Natural killer cell (primary cell): ENCODE results near the gene POU6F2. TPM values are rescaled to one million over a fixed set of nuclear protein-coding genes. Genes with fewer than 3 reads are reported as not detected.

Experiments
- ATAC-seq, 3 donors: fragments of 150-1000 bp in 2 of 3; fragments of 200-7000 bp in 1 of 3; cut with Tn5 transposase; 1 replicate in 1 of 3; 2 replicates in 2 of 3; pipeline ENCODE4 v1.10.0; 2021; ENCODE audit warnings: mild to moderate bottlenecking in 2 of 3, moderate library complexity in 2 of 3
- DNase-seq, 2 donors: peaks; one replicate each; pipeline versions ENCODE4 v3.0.0 to v3.0.0-alpha.2; 2013 to 2021; ENCODE audit warnings: mixed read lengths in 1 of 2
- H3K27ac ChIP-seq: one replicate; pipeline ENCODE4 v1.5.1; 2013; ENCODE audit warnings: mild to moderate bottlenecking, low read length
- H3K27me3 ChIP-seq: one replicate; pipeline ENCODE4 v1.6.1; 2013; ENCODE audit warnings: low read length; ENCODE audit not compliant: control insufficient read depth, insufficient read depth
- H3K36me3 ChIP-seq: one replicate; pipeline ENCODE4 v1.6.1; 2013; ENCODE audit warnings: low read length; ENCODE audit not compliant: control insufficient read depth, insufficient read depth
- H3K4me1 ChIP-seq: one replicate; pipeline ENCODE4 v1.6.1; 2013; ENCODE audit warnings: low read length; ENCODE audit not compliant: control insufficient read depth, insufficient read depth
- H3K4me3 ChIP-seq: one replicate; pipeline ENCODE4 v1.5.1; 2013; ENCODE audit warnings: low read length
- H3K9me3 ChIP-seq: one replicate; pipeline ENCODE4 v1.6.1; 2013; ENCODE audit warnings: low read length; ENCODE audit not compliant: control insufficient read depth, insufficient read depth
- H3K27ac Mint-ChIP-seq, 2 donors: one replicate each; pipeline ENCODE4 v1.8.0; 2022; ENCODE audit warnings: mild to moderate bottlenecking in 2 of 2, mixed read lengths in 2 of 2, moderate library complexity in 1 of 2
- H3K27me3 Mint-ChIP-seq, 2 donors: one replicate each; pipeline ENCODE4 v1.8.0; 2022; ENCODE audit warnings: low read depth in 2 of 2, mixed read lengths in 2 of 2
- H3K36me3 Mint-ChIP-seq: one replicate; pipeline ENCODE4 v1.8.0; 2022; ENCODE audit warnings: mixed read lengths
- H3K4me1 Mint-ChIP-seq, 2 donors: one replicate each; pipeline ENCODE4 v1.8.0; 2022; ENCODE audit warnings: mixed read lengths in 2 of 2
- H3K4me3 Mint-ChIP-seq: one replicate; pipeline ENCODE4 v1.8.0; 2022; ENCODE audit warnings: mild to moderate bottlenecking, moderate library complexity, mixed read lengths
- H3K9me3 Mint-ChIP-seq, 2 donors: one replicate each; pipeline ENCODE4 v1.8.0; 2022; ENCODE audit warnings: mixed read lengths in 2 of 2
- WGBS: methylation state at CpG from one replicate; pipeline ENCODE4 v1.1.7; 2013; ENCODE audit warnings: missing lambda C conversion rate; ENCODE audit not compliant: insufficient coverage; 5-methylcytosine and 5-hydroxymethylcytosine counted together
- intact Hi-C: fragments of 100-400 bp; cut with micrococcal nuclease; formaldehyde crosslinking; loops from one replicate; pipeline ENCODE4 v1.14.2; 2022
- total RNA-seq, 4 donors: library from RNA; stranded (reverse); fragments of 120-200 nt in 1 of 4; gene quantifications; one replicate each; pipeline versions ENCODE4 v1.2.3 to v1.2.4, GENCODE V29; 2013 to 2022
- TF ChIP-seq, protein P1 (sequence below): fragments of 200-600 bp; IDR thresholded peaks from one replicate; pipeline ENCODE4 v1.8.0; 2022; ENCODE audit warnings: antibody characterized with exemption

Gene POU6F2
- total RNA-seq, 3 donors from 2014 or later (not counting 1 experiment from before 2014, with no cell fraction given): 0.28 to 0.29 TPM; not detected in 1

- H3K4me3 ChIP-seq: no peak overlapping the region
- ATAC-seq (no peak), DNase-seq (no peak)
- H3K27ac ChIP-seq: no peak overlapping the region
- TF ChIP-seq, protein P1, sequence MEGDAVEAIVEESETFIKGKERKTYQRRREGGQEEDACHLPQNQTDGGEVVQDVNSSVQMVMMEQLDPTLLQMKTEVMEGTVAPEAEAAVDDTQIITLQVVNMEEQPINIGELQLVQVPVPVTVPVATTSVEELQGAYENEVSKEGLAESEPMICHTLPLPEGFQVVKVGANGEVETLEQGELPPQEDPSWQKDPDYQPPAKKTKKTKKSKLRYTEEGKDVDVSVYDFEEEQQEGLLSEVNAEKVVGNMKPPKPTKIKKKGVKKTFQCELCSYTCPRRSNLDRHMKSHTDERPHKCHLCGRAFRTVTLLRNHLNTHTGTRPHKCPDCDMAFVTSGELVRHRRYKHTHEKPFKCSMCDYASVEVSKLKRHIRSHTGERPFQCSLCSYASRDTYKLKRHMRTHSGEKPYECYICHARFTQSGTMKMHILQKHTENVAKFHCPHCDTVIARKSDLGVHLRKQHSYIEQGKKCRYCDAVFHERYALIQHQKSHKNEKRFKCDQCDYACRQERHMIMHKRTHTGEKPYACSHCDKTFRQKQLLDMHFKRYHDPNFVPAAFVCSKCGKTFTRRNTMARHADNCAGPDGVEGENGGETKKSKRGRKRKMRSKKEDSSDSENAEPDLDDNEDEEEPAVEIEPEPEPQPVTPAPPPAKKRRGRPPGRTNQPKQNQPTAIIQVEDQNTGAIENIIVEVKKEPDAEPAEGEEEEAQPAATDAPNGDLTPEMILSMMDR: no peak
- no peaks in the 10 kb centered on the region for H3K9me3 Mint-ChIP-seq
- no peak overlapping the region for H3K27ac Mint-ChIP-seq
- H3K4me3 Mint-ChIP-seq: no peak overlapping the region
- intact Hi-C loops: no loop called here
- H3K36me3 ChIP-seq: no peaks in the 10 kb centered on the region
- H3K9me3 ChIP-seq: no peaks in the 10 kb centered on the region
- no peaks in the 10 kb centered on the region for H3K36me3 Mint-ChIP-seq
- 83% methylated on average over 2 of the region's 4 CpGs for WGBS
- H3K4me1 ChIP-seq: no peaks in the 10 kb centered on the region
- peaks cover 7 to 12% of the 10 kb centered on the region in 2 donors for H3K4me1 Mint-ChIP-seq
- H3K27me3 Mint-ChIP-seq: peaks cover 7 to 33% of the 10 kb centered on the region in 2 donors
- H3K27me3 ChIP-seq: peaks cover 3% of the 10 kb centered on the region
Observed at GRCh38 chr7:39360038-39360437, 382.3 kb downstream of the POU6F2 start.

DNA sequence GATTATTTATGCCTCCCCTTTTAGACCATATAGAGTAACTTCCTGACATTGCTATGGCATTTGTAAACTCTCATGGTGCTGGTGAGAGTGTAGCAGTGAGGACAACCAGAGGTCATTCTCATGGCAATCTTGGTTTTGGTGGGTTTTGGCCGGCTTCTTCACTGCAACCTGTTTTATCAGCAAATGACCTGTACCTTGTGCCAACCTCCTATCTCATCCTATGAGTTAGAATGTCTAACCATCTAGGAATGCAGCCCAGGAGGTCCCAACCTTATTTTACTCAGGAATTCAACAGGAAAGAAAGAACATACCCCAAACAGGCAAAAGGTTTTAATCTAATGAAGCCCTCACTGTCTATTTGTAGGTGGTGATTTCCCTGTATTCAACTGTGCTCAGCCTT lies 383.1 kb downstream of the POU6F2 start:
- intact Hi-C loops: no loop called here
- Mint-ChIP-seq H3K4me3 (no peak overlapping the region), H3K36me3 (no peaks in the 10 kb centered on the region), H3K9me3 (peaks cover 0 to under 1% of the 10 kb centered on the region in 2 donors), H3K27me3 (peaks cover 10 to 40% of the 10 kb centered on the region in 2 donors), H3K27ac (no peak overlapping the region), H3K4me1 (peaks cover 7% of the 10 kb centered on the region in 2 donors)
- DNase-seq: no peak
- Histone ChIP-seq H3K4me1 (no peaks in the 10 kb centered on the region), H3K27me3 (peaks cover 3% of the 10 kb centered on the region), H3K9me3 (no peaks in the 10 kb centered on the region), H3K4me3 (no peak overlapping the region), H3K27ac (no peak overlapping the region), H3K36me3 (no peaks in the 10 kb centered on the region)
- WGBS: 60% methylated on average over 1 of the region's 1 CpG
- ATAC-seq: no peak
- TF ChIP-seq, protein P1: no peak

DNA sequence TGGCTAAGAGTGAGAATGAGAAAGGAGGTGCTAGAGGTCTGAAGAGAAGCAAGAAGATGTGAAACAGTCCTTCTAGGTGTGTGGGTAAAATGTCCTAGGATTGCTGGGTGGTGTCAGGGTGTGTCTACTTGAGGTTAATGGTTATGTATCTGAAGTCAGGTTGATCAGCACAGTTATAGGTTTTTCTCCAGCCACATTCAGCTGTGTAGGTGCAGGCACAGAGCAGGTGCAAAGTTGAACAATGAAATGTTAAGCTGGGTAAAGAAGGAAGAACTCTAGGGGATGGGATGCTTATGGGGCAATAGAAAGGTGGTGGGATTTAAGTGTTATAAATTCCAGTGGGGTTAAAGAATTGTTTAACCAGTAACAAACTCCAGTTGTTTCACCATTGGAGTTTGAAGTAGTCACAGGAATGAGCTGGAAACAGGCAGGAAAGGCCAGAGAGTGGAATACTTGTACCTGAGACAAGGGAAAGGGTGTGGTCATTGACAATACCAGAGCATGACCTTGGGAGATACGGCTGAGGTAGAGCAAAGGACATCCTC lies 388.1 kb downstream of the POU6F2 start:
- DNase-seq (no peak), ATAC-seq (no peak)
- Mint-ChIP-seq H3K27ac (no peak overlapping the region), H3K36me3 (no peaks in the 10 kb centered on the region), H3K9me3 (peaks cover 0 to 2% of the 10 kb centered on the region in 2 donors), H3K27me3 (peaks cover 19 to 50% of the 10 kb centered on the region in 2 donors), H3K4me3 (no peak overlapping the region), H3K4me1 (no peaks in the 10 kb centered on the region)
- H3K27ac ChIP-seq: no peak overlapping the region
- WGBS: 88% methylated on average over 1 of the region's 1 CpG
- no peaks in the 10 kb centered on the region for H3K9me3 ChIP-seq
- TF ChIP-seq, protein P1: no peak
- no peak overlapping the region for H3K4me3 ChIP-seq
- H3K36me3 ChIP-seq: no peaks in the 10 kb centered on the region
- no peaks in the 10 kb centered on the region for H3K4me1 ChIP-seq
- peaks cover 3% of the 10 kb centered on the region for H3K27me3 ChIP-seq
- intact Hi-C loops: no loop called here

DNA sequence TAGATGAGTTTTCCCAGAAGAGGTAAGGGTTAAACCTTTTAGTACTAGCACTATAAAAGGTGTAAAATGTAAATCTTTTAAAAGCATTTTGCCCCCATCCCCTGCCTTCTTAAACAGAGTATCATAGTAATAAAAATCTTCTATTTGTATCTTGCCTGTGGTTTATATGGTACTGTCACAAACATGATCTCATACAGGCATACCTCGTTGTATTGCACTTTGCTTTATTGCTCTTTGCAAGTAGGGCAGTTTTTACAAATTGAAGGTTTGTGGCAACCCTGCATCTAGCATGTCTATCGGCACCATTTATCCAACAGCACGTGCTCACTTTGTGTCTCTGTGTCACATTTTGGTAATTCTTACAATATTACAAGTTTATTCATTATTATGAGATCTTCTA lies 389.7 kb downstream of the POU6F2 start:
- Mint-ChIP-seq H3K27ac (no peak overlapping the region), H3K4me3 (no peak overlapping the region), H3K4me1 (no peaks in the 10 kb centered on the region), H3K9me3 (peaks cover 0 to 2% of the 10 kb centered on the region in 2 donors), H3K27me3 (peaks cover 18 to 47% of the 10 kb centered on the region in 2 donors), H3K36me3 (no peaks in the 10 kb centered on the region)
- Histone ChIP-seq H3K9me3 (no peaks in the 10 kb centered on the region), H3K4me1 (no peaks in the 10 kb centered on the region), H3K36me3 (no peaks in the 10 kb centered on the region), H3K4me3 (no peak overlapping the region), H3K27ac (no peak overlapping the region), H3K27me3 (no peaks in the 10 kb centered on the region)
- WGBS: 71% methylated on average over 1 of the region's 3 CpGs
- no peak for DNase-seq
- ATAC-seq: no peak
- TF ChIP-seq, protein P1: no peak
- intact Hi-C loops: no loop called here
